DMS53 treated with DMSO at 0.1 percent for 48 hours (cell line): ENCODE data around the gene CADPS2.

Experiments used
- DNase-seq: peaks from one replicate; lab custom pipeline; 2025; ENCODE audit not compliant: unreplicated experiment; lab: John Stamatoyannopoulos, UW

Gene CADPS2

GRCh38 chr7:122397381-122397780 is 488.9 kb downstream of the CADPS2 start:
- DNase-seq = no peak

GRCh38 chr7:122394512-122394911 is 491.7 kb downstream of the CADPS2 start:
- no peak for DNase-seq

GRCh38 chr7:122384528-122384927 is 501.7 kb downstream of the CADPS2 start:
- no peak for DNase-seq

- DNase-seq = no peak
These were observed 502.3 kb downstream of the CADPS2 start for GRCh38 chr7:122383934-122384333.

GRCh38 chr7:122380992-122381391 is 505.3 kb downstream of the CADPS2 start:
- no peak for DNase-seq

- DNase-seq = no peak
These were observed 506.8 kb downstream of the CADPS2 start for GRCh38 chr7:122379491-122379890.

GRCh38 chr7:122369756-122370155 is 516.5 kb downstream of the CADPS2 start:
- DNase-seq = no peak

GRCh38 chr7:122364761-122365280 is 521.4 kb downstream of the CADPS2 start:
- DNase-seq = no peak

- no peak for DNase-seq
These were observed 523.1 kb downstream of the CADPS2 start for GRCh38 chr7:122363144-122363543.

- DNase-seq = no peak
These were observed 523.8 kb downstream of the CADPS2 start for GRCh38 chr7:122362473-122362872.

- no peak for DNase-seq
These were observed 531.6 kb downstream of the CADPS2 start for GRCh38 chr7:122354656-122355055.

GRCh38 chr7:122352454-122352853 is 533.8 kb downstream of the CADPS2 start:
- no peak for DNase-seq

GRCh38 chr7:122350701-122351100 is 535.6 kb downstream of the CADPS2 start:
- DNase-seq = no peak

- no peak for DNase-seq
These were observed 542.0 kb downstream of the CADPS2 start for GRCh38 chr7:122344303-122344620.

- no peak for DNase-seq
These were observed 542.5 kb downstream of the CADPS2 start for GRCh38 chr7:122343601-122344302.

- no peak for DNase-seq
These were observed 545.8 kb downstream of the CADPS2 start for GRCh38 chr7:122340427-122340826.

- DNase-seq = no peak
These were observed 546.9 kb downstream of the CADPS2 start for GRCh38 chr7:122339145-122339904.

GRCh38 chr7:122337011-122337410 is 549.2 kb downstream of the CADPS2 start:
- no peak for DNase-seq

GRCh38 chr7:122329145-122329802 is 557.0 kb downstream of the CADPS2 start:
- DNase-seq = no peak

GRCh38 chr7:122327969-122328368 is 558.3 kb downstream of the CADPS2 start:
- DNase-seq = no peak

GRCh38 chr7:122316467-122317388 is 569.5 kb downstream of the CADPS2 start:
- no peak for DNase-seq
